HG03095 (cell line): ENCODE results near the gene ICAM4.
"Not testable (repeated sequence)": the region's sequence is repeated elsewhere in the genome, so short reads cannot be mapped to it uniquely, and the experiment has no call there.

Experiments used
- ATAC-seq: cut with Tn5 transposase; IDR thresholded peaks from one replicate; pipeline ENCODE4 v1.9.1; 2021; ENCODE audit warnings: moderate library complexity; ENCODE audit not compliant: unreplicated experiment

ICAM4 gene

GRCh38 chr19:10286803-10287737 lies at the start of gene ICAM4:
Gene ICAM4 (plus strand): TSS chr19:10286955. CDS start chr19:10287013, 58 bp downstream.
- ATAC-seq, result no peak

- ATAC-seq, result no peak
These were observed 49.1 kb upstream of the ICAM4 start for GRCh38 chr19:10237702-10238101.

GRCh38 chr19:10238172-10238783 lies 48.5 kb upstream of the ICAM4 start:
- no peak for ATAC-seq

GRCh38 chr19:10241826-10242449 lies 44.8 kb upstream of the ICAM4 start:
- not testable (repeated sequence) for ATAC-seq

GRCh38 chr19:10243606-10244005 lies 43.1 kb upstream of the ICAM4 start:
- no peak for ATAC-seq

GRCh38 chr19:10245189-10245939 lies 41.4 kb upstream of the ICAM4 start:
- ATAC-seq, result no peak

GRCh38 chr19:10246511-10246910 lies 40.2 kb upstream of the ICAM4 start:
- no peak for ATAC-seq

- peak; percentile 79 for ATAC-seq
These were observed 34.7 kb upstream of the ICAM4 start, which contains the start of gene MRPL4 for GRCh38 chr19:10251792-10252694. Gene MRPL4 (plus strand): TSS chr19:10252214. CDS start chr19:10252254, 40 bp downstream.

- ATAC-seq, result no peak
These were observed 34.0 kb upstream of the ICAM4 start for GRCh38 chr19:10252707-10253106.

- ATAC-seq, result no peak
These were observed 32.5 kb upstream of the ICAM4 start for GRCh38 chr19:10254244-10254643.

- no peak for ATAC-seq
These were observed 31.4 kb upstream of the ICAM4 start for GRCh38 chr19:10255358-10255757.

- no peak for ATAC-seq
These were observed 30.2 kb upstream of the ICAM4 start for GRCh38 chr19:10256551-10256950.

- no peak for ATAC-seq
These were observed 29.7 kb upstream of the ICAM4 start for GRCh38 chr19:10256970-10257615.

GRCh38 chr19:10258080-10258710 lies 28.6 kb upstream of the ICAM4 start:
- ATAC-seq, result no peak

GRCh38 chr19:10259162-10259905 lies 27.4 kb upstream of the ICAM4 start:
- ATAC-seq, result no peak

GRCh38 chr19:10260141-10260584 lies 26.6 kb upstream of the ICAM4 start:
- no peak for ATAC-seq

GRCh38 chr19:10262771-10263170 lies 24.0 kb upstream of the ICAM4 start:
- ATAC-seq, result no peak

GRCh38 chr19:10266706-10267105 lies 20.0 kb upstream of the ICAM4 start:
- no peak for ATAC-seq
